ENCODE data around the gene NPTXR. TPM values are rescaled to one million over a fixed set of nuclear protein-coding genes. Genes with fewer than 3 reads are reported as not detected.

NPTXR gene
- total RNA-seq, 1 experiment from 2014 or later: 129 TPM

DNA sequence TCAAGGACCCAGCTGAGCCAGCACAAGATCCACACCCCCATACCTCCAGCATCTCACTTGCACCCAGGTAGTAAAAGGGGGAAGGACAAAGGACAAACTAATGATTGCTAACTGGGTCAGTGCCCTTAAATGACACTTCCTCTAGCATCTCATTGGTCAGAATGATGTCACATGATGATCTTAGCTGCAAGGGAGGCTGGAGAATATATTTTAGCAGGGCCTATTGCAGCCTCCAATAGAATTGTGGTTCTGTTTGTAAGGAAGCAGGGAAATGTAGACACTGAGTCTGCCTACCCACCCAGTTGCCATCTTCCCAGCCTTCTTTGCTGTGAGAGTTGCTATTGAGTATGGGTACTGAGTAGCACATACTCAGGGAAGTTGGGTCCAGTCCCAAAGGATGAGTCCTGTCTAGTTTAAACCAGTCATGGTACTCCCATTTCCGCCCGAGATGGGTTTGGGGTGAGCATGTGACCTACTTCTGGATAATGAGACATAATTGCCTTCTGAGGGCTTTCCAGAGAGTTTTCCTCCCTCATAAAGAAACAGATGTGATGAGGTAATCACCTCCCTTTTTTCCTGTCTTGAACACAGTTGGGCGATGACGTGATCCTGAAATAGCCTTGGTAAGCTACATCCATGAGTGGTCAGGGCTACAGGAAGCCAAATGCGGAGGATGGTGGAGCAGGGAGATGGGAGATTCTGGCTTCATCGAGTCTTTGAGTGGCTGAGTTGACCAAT lies 44.4 kb downstream of the NPTXR start:
- intact Hi-C loops (cut with micrococcal nuclease; ENCODE audit: unreplicated experiment): loop anchor here (5.0 kb wide), 1 partner anchor 32 kb away; no protein-coding TSS in a partner anchor
- H3K27me3 ChIP-seq (replicated peaks; ENCODE audit: insufficient read depth, low read depth, low read length, poor library complexity): no peaks in the 10 kb centered on the region
- H3K4me3 ChIP-seq (ENCODE audit: low read depth, low read length, poor library complexity, severe bottlenecking): no peak overlapping the region
- no TSS peak for BruUV-seq (replicated peaks)
- TF ChIP-seq, protein P1, sequence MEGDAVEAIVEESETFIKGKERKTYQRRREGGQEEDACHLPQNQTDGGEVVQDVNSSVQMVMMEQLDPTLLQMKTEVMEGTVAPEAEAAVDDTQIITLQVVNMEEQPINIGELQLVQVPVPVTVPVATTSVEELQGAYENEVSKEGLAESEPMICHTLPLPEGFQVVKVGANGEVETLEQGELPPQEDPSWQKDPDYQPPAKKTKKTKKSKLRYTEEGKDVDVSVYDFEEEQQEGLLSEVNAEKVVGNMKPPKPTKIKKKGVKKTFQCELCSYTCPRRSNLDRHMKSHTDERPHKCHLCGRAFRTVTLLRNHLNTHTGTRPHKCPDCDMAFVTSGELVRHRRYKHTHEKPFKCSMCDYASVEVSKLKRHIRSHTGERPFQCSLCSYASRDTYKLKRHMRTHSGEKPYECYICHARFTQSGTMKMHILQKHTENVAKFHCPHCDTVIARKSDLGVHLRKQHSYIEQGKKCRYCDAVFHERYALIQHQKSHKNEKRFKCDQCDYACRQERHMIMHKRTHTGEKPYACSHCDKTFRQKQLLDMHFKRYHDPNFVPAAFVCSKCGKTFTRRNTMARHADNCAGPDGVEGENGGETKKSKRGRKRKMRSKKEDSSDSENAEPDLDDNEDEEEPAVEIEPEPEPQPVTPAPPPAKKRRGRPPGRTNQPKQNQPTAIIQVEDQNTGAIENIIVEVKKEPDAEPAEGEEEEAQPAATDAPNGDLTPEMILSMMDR (conservative IDR thresholded peaks at IDR 0.05; ENCODE audit: low read depth, low read length): no peak
- TF ChIP-seq EZH2 (IDR thresholded peaks at IDR 0.05; ENCODE audit: borderline replicate concordance, low read depth, low read length, poor library complexity, severe bottlenecking): no peak
- ChIA-PET CTCF (interaction anchor here (1.2 kb wide), 1 partner anchor 71 kb away, joined by 3 read pairs; no protein-coding TSS in a partner anchor), POLR2A (ENCODE audit: low non-redundant PET) (no interaction called here)
- no peak overlapping the region for H3K27ac ChIP-seq (ENCODE audit: low read depth, low read length, poor library complexity, severe bottlenecking)
- H3K4me1 ChIP-seq (ENCODE audit: insufficient read depth, low read length, poor library complexity, severe bottlenecking): peaks cover 36% of the 10 kb centered on the region
- H3K9me3 ChIP-seq (ENCODE audit: low read depth, low read length, poor library complexity, severe bottlenecking): peaks cover 15% of the 10 kb centered on the region
- DNase-seq (ENCODE audit: low spot score): peak; percentile 40
- no peaks in the 10 kb centered on the region for H3K36me3 ChIP-seq (ENCODE audit: insufficient read depth, low read length, poor library complexity, severe bottlenecking)

DNA sequence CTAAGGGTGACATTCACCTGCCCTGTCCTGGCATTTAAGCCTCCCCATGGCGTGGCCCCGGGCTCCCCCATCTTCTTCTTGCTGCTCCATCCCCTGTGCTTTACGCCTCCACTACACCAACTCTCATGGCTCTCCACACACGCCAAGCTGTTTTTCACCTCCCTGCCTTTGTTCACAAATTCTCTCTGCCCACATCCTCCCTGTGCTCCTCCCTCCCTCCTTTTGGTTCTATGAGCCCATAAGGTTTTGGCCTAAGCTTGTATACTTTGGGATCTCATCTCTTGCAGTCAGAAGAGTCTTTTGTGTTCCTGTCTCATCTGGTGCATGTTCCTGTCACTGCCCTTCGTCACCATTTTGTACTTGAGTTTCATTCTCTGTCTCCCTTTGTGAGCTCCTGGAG lies 45.3 kb downstream of the NPTXR start:
- no peak for DNase-seq (ENCODE audit: low spot score)
- Histone ChIP-seq H3K4me1 (ENCODE audit: insufficient read depth, low read length, poor library complexity, severe bottlenecking) (peaks cover 29% of the 10 kb centered on the region), H3K27me3 (replicated peaks; ENCODE audit: insufficient read depth, low read depth, low read length, poor library complexity) (no peaks in the 10 kb centered on the region), H3K36me3 (ENCODE audit: insufficient read depth, low read length, poor library complexity, severe bottlenecking) (no peaks in the 10 kb centered on the region), H3K4me3 (ENCODE audit: low read depth, low read length, poor library complexity, severe bottlenecking) (no peak overlapping the region), H3K27ac (ENCODE audit: low read depth, low read length, poor library complexity, severe bottlenecking) (no peak overlapping the region), H3K9me3 (ENCODE audit: low read depth, low read length, poor library complexity, severe bottlenecking) (peaks cover 15% of the 10 kb centered on the region)
- CTCF ChIA-PET: interaction anchor here (1.2 kb wide), 1 partner anchor 72 kb away, joined by 3 read pairs; no protein-coding TSS in a partner anchor
- TF ChIP-seq EZH2 (IDR thresholded peaks at IDR 0.05; ENCODE audit: borderline replicate concordance, low read depth, low read length, poor library complexity, severe bottlenecking): no peak
- TF ChIP-seq, protein P1 (conservative IDR thresholded peaks at IDR 0.05; ENCODE audit: low read depth, low read length): no peak
- intact Hi-C loops (cut with micrococcal nuclease; ENCODE audit: unreplicated experiment): no loop called here
- POLR2A ChIA-PET (ENCODE audit: low non-redundant PET): no interaction called here
- BruUV-seq (replicated peaks): no TSS peak

DNA sequence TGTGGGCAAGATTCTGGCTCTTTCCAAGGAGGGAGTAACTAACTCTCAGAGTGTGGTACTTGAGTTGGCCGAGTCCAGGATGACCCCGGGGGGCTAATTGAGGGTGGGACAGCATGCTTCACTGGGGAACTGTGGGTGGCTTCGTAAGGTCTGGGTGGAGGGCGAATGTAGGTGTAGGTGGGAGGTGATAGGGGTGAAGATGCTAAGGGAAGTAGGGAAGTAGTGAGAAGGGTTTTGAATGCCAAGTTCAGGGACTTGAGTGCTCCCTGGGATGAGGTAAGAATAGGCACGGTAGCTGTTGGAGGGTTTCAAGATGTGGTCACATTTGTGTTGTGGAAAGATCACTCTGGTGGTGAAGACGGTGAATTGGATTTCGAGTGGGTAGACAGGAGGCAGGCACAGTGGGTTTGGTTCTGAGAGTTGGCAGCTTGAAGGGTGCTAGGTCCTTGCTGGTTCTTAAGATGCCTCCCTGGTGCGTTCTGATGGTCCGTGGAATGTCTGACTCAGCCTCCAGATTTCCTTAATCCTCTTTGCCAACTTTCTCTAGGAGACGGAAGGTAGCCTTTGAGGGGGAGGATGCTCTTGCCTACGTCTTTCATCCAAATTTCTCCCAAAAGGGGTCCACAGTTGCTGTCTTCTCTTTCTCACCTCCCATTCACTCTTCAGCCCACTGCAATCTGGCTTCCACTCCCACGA lies 47.4 kb downstream of the NPTXR start:
- ChIA-PET POLR2A (ENCODE audit: low non-redundant PET) (no interaction called here), CTCF (no interaction called here)
- no peak for TF ChIP-seq EZH2 (IDR thresholded peaks at IDR 0.05; ENCODE audit: borderline replicate concordance, low read depth, low read length, poor library complexity, severe bottlenecking)
- TF ChIP-seq, protein P1 (conservative IDR thresholded peaks at IDR 0.05; ENCODE audit: low read depth, low read length): no peak
- Histone ChIP-seq H3K36me3 (ENCODE audit: insufficient read depth, low read length, poor library complexity, severe bottlenecking) (no peaks in the 10 kb centered on the region), H3K4me1 (ENCODE audit: insufficient read depth, low read length, poor library complexity, severe bottlenecking) (peaks cover 16% of the 10 kb centered on the region), H3K4me3 (ENCODE audit: low read depth, low read length, poor library complexity, severe bottlenecking) (no peak overlapping the region), H3K27ac (ENCODE audit: low read depth, low read length, poor library complexity, severe bottlenecking) (peak overlapping the region; percentile 22), H3K9me3 (ENCODE audit: low read depth, low read length, poor library complexity, severe bottlenecking) (peaks cover 15% of the 10 kb centered on the region), H3K27me3 (replicated peaks; ENCODE audit: insufficient read depth, low read depth, low read length, poor library complexity) (no peaks in the 10 kb centered on the region)
- DNase-seq (ENCODE audit: low spot score): peak; percentile 77
- no TSS peak for BruUV-seq (replicated peaks)
- intact Hi-C loops (cut with micrococcal nuclease; ENCODE audit: unreplicated experiment): no loop called here
